Astrocyte (in vitro differentiated cells and primary cell): Measurements from ENCODE around the gene RUNX1.

Experiments used
- CTCF ChIP-seq: IDR thresholded peaks from 2 replicates; pipeline ENCODE4 v1.5.1; 2011; ENCODE audit warnings: low read depth, mild to moderate bottlenecking, inconsistent platforms, low read length, moderate library complexity; ENCODE audit not compliant: insufficient read depth
- EZH2 ChIP-seq: IDR thresholded peaks from 2 replicates; pipeline ENCODE4 v1.6.1; 2012; ENCODE audit warnings: mild to moderate bottlenecking, low read length, inconsistent platforms; ENCODE audit not compliant: insufficient read depth

- TF ChIP-seq CTCF: no peak
- no peak for TF ChIP-seq EZH2
Measured at GRCh38 chr21:34796518-34797200, 252.4 kb downstream of the RUNX1 start.
